Fibroblast of lung (primary cell): ENCODE results near the gene IRF9. TPM values are rescaled to one million over a fixed set of nuclear protein-coding genes. Genes with fewer than 3 reads are reported as not detected.

ENCODE experiments used
- DNase-seq, 2 donors: peaks; one replicate each; pipeline versions ENCODE4 v3.0.0 to v3.0.0-alpha.2; 2010; ENCODE audit warnings: low read depth in 2 of 2
- H2AFZ ChIP-seq: 2 replicates; pipeline ENCODE4 v1.5.1; 2012; ENCODE audit warnings: low read length, control low read depth, inconsistent platforms
- H3K27ac ChIP-seq: 2 replicates; pipeline ENCODE4 v1.5.1; 2011; ENCODE audit warnings: low read length, control low read depth; ENCODE audit not compliant: insufficient read depth
- H3K27me3 ChIP-seq: 2 replicates; pipeline ENCODE4 v1.5.1; 2011; ENCODE audit warnings: mild to moderate bottlenecking, low read length; ENCODE audit not compliant: control insufficient read depth, insufficient read depth
- H3K36me3 ChIP-seq: 2 replicates; pipeline ENCODE4 v1.5.1; 2011; ENCODE audit warnings: low read length; ENCODE audit not compliant: control insufficient read depth, insufficient read depth
- H3K4me1 ChIP-seq: 2 replicates; pipeline ENCODE4 v1.5.1; 2011; ENCODE audit warnings: low read length; ENCODE audit not compliant: control insufficient read depth, insufficient read depth; ENCODE audit errors: extremely low read depth
- H3K4me2 ChIP-seq: 2 replicates; pipeline ENCODE4 v1.5.1; 2011; ENCODE audit warnings: low read length, control low read depth; ENCODE audit not compliant: insufficient read depth; ENCODE audit errors: extremely low read depth
- H3K4me3 ChIP-seq, 4 experiments: fragments of 200-600 bp in 1 of 4; sonication (generic) in 1 of 4; replicated peaks in 1 of 4; 2 replicates each; pipeline ENCODE4 v1.5.1; 2011 to 2016; ENCODE audit warnings: low read length in 4 of 4, low read depth in 3 of 4, mild to moderate bottlenecking in 3 of 4, control low read depth in 2 of 4, inconsistent platforms in 1 of 4, mixed read lengths in 1 of 4; ENCODE audit not compliant: insufficient read depth in 1 of 4; ENCODE audit errors: control extremely low read depth in 1 of 4
- H3K79me2 ChIP-seq: 2 replicates; pipeline ENCODE4 v1.5.1; 2012; ENCODE audit warnings: mild to moderate bottlenecking, low read length, inconsistent platforms; ENCODE audit not compliant: control insufficient read depth, insufficient read depth
- H3K9ac ChIP-seq: 2 replicates; pipeline ENCODE4 v1.5.1; 2011; ENCODE audit warnings: mild to moderate bottlenecking, low read length, control low read depth; ENCODE audit not compliant: insufficient read depth
- H3K9me3 ChIP-seq: 2 replicates; pipeline ENCODE4 v1.5.1; 2012; ENCODE audit warnings: low read depth, low read length; ENCODE audit not compliant: control insufficient read depth, insufficient read depth
- H4K20me1 ChIP-seq: 2 replicates; pipeline ENCODE4 v1.5.1; 2011; ENCODE audit warnings: low read length; ENCODE audit not compliant: control insufficient read depth, insufficient read depth; ENCODE audit errors: extremely low read depth
- EZH2 ChIP-seq: IDR thresholded peaks from 2 replicates; pipeline ENCODE4 v1.5.1; 2012; ENCODE audit warnings: low read length, control low read depth, mild to moderate bottlenecking; ENCODE audit errors: missing control alignments
- polyA plus RNA-seq, 2 donors: library from polyadenylated mRNA; depleted of rRNA in 1 of 2; stranded (reverse) in 1 of 2; unstranded in 1 of 2; fragments of >200 nt; gene quantifications; 2 replicates each; pipeline ENCODE4 v1.2.1, GENCODE V29; 2011 to 2012; ENCODE audit warnings: missing spikeins in 1 of 2
- total RNA-seq: library from RNA; depleted of rRNA; stranded (reverse); fragments of >200 nt; gene quantifications from 2 replicates; pipeline ENCODE4 v1.2.1, GENCODE V29; 2014
- TF ChIP-seq, protein P1 (sequence below), 2 donors: IDR thresholded peaks in 1 of 2; conservative IDR thresholded peaks in 1 of 2; 1 replicate in 1 of 2; 2 replicates in 1 of 2; pipeline ENCODE4 v1.5.1; 2011 to 2012; ENCODE audit warnings: low read length in 2 of 2, control low read depth in 1 of 2, inconsistent platforms in 1 of 2, low read depth in 1 of 2, mild to moderate bottlenecking in 1 of 2

Gene IRF9
- total and polyA plus RNA-seq, 2 donors (not counting 1 experiment from before 2014, with no cell fraction given) = 79.9 to 142 TPM

DNA sequence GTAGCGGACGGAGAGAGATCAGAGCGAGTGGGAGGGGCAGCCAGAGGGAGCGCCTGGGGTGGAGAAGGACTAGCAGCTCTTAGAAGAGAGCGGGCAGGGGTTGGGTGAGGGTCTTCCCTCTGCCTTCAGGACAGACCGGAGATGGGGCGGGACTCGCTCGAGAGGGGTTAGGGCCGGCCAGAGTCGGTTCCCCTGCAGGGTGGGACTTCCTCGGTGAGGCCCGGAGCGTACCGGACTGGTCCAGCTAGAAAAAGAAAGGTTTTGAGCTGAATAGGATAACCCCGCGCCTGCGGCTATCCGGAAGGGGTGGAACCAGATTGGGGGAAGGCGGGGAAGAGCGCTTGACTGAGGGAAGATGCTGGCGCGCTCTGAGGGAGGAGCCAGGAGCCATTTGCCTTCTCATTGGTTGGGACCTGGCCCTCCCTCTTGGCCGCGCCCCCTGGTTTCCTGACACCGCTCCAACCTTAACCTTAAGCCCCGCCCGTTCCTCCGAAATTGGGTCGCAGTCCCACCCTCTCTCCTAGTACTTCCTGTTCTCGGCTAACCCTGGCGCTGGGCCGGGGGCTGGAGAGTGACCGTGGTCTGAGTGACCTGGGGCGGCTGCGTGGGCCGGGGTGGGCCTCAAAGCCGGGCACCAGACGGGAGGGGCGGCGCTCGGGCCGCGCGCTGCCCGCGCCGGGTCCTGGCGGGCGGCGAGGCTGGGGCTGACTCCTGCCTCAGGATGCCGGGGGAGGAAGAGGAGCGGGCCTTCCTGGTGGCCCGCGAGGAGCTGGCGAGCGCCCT lies 13.9 kb upstream of the IRF9 start, which contains the start of gene RNF31:
RNF31 (plus strand) TSS at position 521 of the 783 bp plus-strand sequence; CDS start at position 722, 201 bp downstream.
- peak; percentile 98 to 99 for DNase-seq
- no peaks in the 10 kb centered on the region for H4K20me1 ChIP-seq
- peak within 1 kb of the TSS; percentile 76 for H3K9ac ChIP-seq
- peak within 1 kb of the TSS; percentile 87 for H3K4me2 ChIP-seq
- H3K4me3 ChIP-seq = peak within 1 kb of the TSS; percentile 87 to 98 (median 94)
- H3K27me3 ChIP-seq = no peaks in the 10 kb centered on the region
- TF ChIP-seq EZH2 = no peak
- TF ChIP-seq, protein P1, sequence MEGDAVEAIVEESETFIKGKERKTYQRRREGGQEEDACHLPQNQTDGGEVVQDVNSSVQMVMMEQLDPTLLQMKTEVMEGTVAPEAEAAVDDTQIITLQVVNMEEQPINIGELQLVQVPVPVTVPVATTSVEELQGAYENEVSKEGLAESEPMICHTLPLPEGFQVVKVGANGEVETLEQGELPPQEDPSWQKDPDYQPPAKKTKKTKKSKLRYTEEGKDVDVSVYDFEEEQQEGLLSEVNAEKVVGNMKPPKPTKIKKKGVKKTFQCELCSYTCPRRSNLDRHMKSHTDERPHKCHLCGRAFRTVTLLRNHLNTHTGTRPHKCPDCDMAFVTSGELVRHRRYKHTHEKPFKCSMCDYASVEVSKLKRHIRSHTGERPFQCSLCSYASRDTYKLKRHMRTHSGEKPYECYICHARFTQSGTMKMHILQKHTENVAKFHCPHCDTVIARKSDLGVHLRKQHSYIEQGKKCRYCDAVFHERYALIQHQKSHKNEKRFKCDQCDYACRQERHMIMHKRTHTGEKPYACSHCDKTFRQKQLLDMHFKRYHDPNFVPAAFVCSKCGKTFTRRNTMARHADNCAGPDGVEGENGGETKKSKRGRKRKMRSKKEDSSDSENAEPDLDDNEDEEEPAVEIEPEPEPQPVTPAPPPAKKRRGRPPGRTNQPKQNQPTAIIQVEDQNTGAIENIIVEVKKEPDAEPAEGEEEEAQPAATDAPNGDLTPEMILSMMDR (conservative IDR thresholded peaks at IDR 0.05 in 1 of 2, IDR thresholded peaks at IDR 0.05 in 1 of 2; ENCODE audit: low read depth in 1 of 2, low read length in 2 of 2) = no peak
- H3K27ac ChIP-seq = peak within 1 kb of the TSS; percentile 79
- no peaks in the 10 kb centered on the region for H3K9me3 ChIP-seq
- H3K4me1 ChIP-seq = peaks cover 8% of the 10 kb centered on the region
- H2AFZ ChIP-seq = peak within 1 kb of the TSS; percentile 76
- H3K79me2 ChIP-seq = peaks cover 32% of the 10 kb centered on the region
- H3K36me3 ChIP-seq = peaks cover 23% of the 10 kb centered on the region

DNA sequence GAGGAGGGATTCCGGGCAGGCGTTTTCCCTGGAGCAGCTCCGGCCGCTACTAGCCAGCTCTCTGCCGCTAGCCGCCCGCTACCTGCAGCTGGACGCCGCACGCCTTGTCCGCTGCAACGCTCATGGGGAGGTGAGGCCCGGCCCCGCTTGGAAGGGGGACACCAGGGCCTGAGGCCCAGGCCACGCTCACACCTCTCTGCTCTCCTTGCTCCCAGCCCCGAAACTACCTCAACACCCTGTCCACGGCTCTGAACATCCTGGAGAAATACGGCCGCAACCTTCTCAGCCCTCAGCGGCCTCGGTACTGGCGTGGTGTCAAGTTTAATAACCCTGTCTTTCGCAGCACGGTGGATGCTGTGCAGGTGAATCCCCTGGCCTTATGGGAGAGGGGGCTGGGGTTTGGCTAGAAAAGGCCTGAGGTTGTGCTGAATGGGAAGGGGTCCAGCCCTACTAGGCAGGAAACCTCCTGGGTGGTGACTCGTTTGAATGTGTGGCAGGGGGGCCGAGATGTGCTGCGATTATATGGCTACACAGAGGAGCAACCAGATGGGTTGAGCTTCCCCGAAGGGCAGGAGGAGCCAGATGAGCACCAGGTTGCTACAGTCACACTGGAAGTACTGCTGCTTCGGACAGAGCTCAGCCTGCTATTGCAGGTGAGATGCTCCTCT lies 13.2 kb upstream of the IRF9 start:
- Histone ChIP-seq H3K4me3 (peak overlapping the region; percentile 86 to 98 (median 88)), H3K27me3 (no peaks in the 10 kb centered on the region), H2AFZ (peak overlapping the region; percentile 48), H3K9ac (peak overlapping the region; percentile 76), H3K36me3 (peaks cover 23% of the 10 kb centered on the region), H4K20me1 (no peaks in the 10 kb centered on the region), H3K79me2 (peaks cover 32% of the 10 kb centered on the region), H3K27ac (peak overlapping the region; percentile 70), H3K9me3 (no peaks in the 10 kb centered on the region), H3K4me1 (peaks cover 8% of the 10 kb centered on the region), H3K4me2 (peak overlapping the region; percentile 87)
- DNase-seq = no peak
- TF ChIP-seq, protein P1 (conservative IDR thresholded peaks at IDR 0.05 in 1 of 2, IDR thresholded peaks at IDR 0.05 in 1 of 2; ENCODE audit: low read depth in 1 of 2, low read length in 2 of 2) = no peak
- no peak for TF ChIP-seq EZH2

DNA sequence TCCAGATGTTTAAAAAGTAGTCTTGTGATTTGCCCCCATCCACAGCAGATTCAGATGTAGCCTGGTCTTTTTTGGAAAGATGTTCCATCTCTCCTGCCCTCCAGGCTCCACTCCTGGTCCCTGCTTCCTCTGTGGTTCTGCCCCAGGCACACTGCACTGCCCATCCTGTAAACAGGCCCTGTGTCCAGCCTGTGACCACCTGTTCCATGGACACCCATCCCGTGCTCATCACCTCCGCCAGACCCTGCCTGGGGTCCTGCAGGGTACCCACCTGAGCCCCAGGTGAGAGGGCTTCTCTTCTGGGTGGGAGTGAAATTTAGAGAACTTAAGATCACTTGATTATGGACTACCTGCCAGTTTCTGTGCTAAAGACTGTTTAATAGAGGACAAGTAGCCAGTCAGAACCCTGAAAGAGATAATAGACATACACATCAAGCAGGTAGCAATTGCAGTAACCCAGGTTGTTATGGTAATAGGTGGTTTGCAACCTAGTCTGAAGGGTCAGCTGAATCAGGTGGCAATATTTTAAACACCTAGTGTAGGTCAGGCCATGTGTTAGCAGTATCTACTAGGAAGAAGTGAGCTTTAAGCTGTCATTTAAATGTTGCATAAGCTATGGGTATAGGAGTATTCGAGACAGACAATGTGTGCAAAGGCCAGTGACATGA lies 11.6 kb upstream of the IRF9 start:
- no peaks in the 10 kb centered on the region for H3K9me3 ChIP-seq
- no peaks in the 10 kb centered on the region for H4K20me1 ChIP-seq
- no peak overlapping the region for H3K27ac ChIP-seq
- no peak overlapping the region for H2AFZ ChIP-seq
- DNase-seq = no peak
- no peak overlapping the region for H3K4me2 ChIP-seq
- no peak overlapping the region for H3K9ac ChIP-seq
- peaks cover 30% of the 10 kb centered on the region for H3K79me2 ChIP-seq
- peaks cover 20% of the 10 kb centered on the region for H3K36me3 ChIP-seq
- no peaks in the 10 kb centered on the region for H3K27me3 ChIP-seq
- H3K4me3 ChIP-seq = no peak overlapping the region
- peaks cover 5% of the 10 kb centered on the region for H3K4me1 ChIP-seq
- TF ChIP-seq, protein P1 (conservative IDR thresholded peaks at IDR 0.05 in 1 of 2, IDR thresholded peaks at IDR 0.05 in 1 of 2; ENCODE audit: low read depth in 1 of 2, low read length in 2 of 2) = no peak
- no peak for TF ChIP-seq EZH2
